Inferior parietal cortex (tissue), 1 donor: Measurements from ENCODE around the gene KIAA0408.

Experiments
- DNase-seq: peaks from one replicate; pipeline ENCODE4 v3.0.0-alpha.2; 2016; ENCODE audit errors: extremely low spot score

KIAA0408 gene

GRCh38 chr6:127459231-127459641 lies at the start of gene KIAA0408:
Gene KIAA0408, minus strand, starts transcription at chr6:127459389. Its CDS starts 5,408 bp downstream, at chr6:127453981.
- no peak for DNase-seq

GRCh38 chr6:127506894-127507293 lies 47.7 kb upstream of the KIAA0408 start:
- DNase-seq: no peak

GRCh38 chr6:127503022-127503421 lies 43.8 kb upstream of the KIAA0408 start:
- no peak for DNase-seq

DNA sequence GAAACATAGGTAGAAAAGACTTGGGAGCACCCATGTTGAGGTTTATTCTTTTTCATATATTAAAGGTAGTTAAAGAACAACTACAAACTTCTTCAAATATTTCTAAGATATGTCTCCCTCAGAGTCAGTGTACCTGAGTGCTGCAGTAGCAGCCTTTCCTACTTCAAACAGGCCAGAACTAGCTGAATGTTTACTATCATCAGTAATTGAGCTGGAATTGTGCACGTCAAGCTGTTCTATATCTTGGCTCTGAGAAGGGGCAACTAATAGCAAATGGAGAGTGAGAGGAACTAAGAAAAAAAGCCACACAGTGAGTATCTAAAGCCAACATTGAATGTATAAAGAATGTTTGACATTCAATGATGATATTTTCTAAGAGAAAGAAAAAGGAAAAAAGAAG lies 38.2 kb upstream of the KIAA0408 start:
- no peak for DNase-seq

- no peak for DNase-seq
These were observed 37.3 kb upstream of the KIAA0408 start for GRCh38 chr6:127496471-127496870.

DNA sequence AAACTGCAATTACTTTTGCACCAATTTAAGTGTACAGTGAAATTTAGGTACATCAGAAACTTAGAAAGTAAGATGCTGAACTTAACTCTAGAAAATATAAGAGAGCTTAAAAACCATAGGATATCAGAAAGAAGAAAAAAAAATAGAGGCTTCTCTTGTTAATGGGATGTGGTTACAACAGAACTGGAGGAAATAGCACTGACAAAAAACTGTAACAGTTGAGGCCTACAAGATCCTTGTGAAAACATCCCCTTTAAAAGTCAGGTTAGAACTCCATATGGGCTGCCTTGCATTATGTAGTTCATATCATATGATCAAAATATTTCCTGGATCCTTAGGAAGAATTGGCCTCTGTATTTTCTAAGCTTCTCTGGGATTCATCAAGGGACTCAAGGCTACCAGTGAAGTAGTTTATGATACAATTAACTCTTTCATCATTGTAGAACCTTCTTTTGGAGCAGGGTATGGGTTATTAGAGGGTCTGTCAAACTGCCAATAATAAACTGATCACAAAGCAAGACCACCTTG lies 35.1 kb upstream of the KIAA0408 start:
- DNase-seq: no peak

DNA sequence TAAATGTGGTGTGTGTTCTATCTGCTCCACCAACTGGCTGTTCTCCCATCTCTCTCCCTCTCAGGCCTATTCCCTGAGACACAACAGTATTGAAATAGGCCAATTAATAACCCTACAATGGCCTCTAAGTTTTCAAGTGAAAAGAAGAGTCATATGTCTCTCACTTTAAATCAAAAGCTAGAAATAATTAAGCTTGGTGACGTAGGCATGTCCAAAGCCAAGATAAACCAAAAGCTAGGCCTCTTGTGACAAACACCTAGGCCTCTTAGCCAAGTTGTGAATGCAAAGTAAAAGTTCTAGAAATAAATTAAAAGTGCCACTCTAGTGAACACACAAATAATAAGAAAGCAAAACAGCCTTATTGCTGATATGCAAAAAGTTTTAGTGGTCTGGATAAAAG lies 30.1 kb upstream of the KIAA0408 start:
- DNase-seq: no peak

GRCh38 chr6:127486934-127487333 lies 27.7 kb upstream of the KIAA0408 start:
- no peak for DNase-seq

- DNase-seq: peak; percentile 50
These were observed 25.1 kb upstream of the KIAA0408 start for GRCh38 chr6:127484212-127484863.

DNA sequence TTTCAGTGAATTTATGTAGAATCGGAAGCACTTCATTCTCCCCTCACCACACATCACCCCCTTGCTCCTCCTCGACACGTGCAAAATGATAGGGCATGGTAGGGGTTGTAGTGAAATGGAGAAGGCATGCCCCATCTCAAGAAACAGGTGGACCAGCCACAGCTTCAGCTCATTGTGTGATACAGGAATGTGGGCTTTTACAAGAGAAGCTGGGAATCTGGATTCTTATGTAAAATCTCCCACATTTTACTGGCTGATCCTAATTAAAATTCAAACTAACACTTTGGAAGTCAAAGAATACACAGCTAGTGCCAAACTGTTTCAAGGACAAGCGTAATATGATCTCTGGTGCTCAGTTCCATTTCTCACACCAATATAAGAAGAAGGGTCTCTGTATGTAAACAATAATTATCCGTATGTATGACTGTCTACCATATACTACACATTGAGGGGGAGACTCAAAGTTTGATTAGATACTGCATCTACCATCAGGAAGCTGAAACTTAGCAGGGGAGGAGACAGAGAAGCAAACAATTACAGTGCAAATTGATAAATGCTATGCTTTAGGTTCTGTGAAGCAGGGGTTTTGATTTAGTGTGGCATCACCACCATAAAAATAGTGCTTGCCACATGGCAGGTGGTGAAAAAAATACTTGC lies 24.3 kb upstream of the KIAA0408 start:
- DNase-seq: no peak

DNA sequence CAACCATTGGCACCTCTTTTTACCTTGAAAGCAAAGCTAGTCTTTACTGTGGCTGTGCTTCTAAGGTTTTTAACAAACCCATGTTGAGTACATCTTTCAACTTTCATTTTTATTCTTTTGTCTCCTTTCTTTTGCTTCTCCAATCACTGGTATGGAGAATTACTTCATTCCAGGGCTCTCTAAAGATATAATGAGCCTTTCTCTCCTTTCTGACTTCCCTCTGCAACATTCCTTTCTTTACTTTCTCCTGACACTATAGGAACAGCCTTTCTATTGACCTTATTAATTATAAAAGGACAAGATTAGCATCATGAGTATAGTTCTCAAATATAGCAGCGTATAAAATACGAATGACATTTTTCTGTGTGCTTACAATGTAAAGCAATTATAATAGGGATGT lies 23.1 kb upstream of the KIAA0408 start:
- DNase-seq: no peak

DNA sequence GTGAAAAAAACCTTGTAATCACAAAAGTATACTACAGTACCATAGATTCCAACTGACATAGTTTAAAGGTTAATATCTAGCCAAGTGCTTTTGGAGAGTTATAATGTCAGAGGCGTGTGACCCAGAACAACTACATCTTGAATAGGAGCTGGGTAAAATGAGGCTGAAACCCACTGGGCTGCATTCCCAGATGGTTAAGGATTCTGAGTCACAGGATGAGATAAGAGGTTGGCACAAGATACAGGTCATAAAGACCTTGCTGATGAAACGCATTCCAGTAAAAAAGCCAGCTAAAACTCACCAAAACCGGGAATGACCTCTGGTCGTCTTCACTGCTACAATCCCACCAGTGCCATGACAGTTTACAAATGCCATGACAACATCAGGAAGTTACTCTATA lies 22.4 kb upstream of the KIAA0408 start:
- no peak for DNase-seq

DNA sequence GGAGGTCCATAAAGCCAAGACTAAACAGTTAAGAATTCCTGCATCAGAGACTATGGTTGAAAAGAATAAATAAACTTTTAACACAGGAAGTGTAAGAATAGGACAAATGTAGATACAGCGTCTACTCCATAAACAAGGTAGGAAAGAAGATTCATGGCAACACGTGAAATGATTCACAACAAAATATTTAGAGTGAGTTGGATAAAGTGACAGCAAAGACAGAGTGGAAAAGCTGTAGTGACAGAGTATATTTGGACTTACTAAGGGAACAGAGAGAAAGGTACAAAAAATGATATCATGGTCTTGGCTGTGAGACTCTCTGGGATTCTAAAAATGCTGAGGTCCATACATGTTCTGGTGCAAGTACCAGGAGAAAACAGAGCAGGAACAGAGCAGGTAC lies 21.9 kb upstream of the KIAA0408 start:
- DNase-seq: no peak

- DNase-seq: no peak
These were observed 18.5 kb upstream of the KIAA0408 start for GRCh38 chr6:127477658-127478057.

DNA sequence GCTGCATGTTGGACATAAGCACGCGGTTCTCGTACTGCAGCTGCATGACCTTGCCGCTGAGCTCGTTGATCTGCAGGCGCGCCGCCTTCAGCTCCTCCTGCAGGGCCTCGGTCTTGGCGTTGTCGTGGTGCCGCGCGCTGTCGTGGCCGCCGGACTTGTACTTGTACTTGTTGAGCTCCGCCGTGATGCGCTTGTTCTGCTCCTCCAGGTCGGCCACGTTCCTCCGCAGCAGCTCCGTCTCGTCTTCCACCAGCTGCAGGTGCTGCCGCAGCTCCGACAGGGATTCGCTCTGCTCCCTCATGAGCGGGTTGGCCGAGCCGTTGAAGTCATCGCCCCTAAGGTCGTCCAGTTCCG lies 16.6 kb upstream of the KIAA0408 start:
- DNase-seq: no peak

DNA sequence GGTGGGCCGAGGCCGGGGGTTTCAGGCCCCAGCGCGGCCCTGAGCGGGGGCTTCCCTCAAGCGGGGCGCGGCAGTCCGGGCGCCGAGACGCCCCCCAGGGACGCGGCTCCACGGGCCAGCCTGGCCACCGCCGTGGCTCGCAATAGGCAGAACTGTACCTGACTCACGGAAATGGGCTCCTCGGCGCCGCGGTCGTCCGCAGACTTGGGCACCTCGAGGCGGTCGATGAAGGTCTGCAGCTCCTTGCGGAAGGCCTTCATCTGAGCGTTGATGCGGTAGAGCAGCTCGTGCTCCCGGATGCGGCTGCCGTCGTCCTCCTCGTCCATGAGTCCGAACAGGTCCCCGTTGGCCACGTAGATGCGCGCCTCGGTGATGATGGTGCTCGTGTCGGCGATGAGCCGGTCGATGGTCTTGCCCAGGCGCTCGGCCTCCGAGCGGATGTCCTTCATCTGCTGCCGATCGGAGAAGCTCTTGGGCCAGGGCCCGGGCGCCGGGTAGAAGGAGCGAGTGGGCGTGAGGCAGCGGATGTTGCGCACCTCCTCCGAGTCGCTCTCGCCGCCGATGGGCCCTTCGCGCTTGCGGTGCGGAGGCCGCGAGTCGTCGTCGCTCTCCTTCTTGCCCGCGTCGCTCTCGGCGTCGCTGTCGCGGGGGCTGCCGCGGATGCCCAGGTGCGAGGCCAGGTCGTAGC lies 16.1 kb upstream of the KIAA0408 start:
- no peak for DNase-seq

GRCh38 chr6:127471379-127472255 lies 12.4 kb upstream of the KIAA0408 start:
- no peak for DNase-seq

- DNase-seq: no peak
These were observed 9.7 kb upstream of the KIAA0408 start for GRCh38 chr6:127468936-127469335.

DNA sequence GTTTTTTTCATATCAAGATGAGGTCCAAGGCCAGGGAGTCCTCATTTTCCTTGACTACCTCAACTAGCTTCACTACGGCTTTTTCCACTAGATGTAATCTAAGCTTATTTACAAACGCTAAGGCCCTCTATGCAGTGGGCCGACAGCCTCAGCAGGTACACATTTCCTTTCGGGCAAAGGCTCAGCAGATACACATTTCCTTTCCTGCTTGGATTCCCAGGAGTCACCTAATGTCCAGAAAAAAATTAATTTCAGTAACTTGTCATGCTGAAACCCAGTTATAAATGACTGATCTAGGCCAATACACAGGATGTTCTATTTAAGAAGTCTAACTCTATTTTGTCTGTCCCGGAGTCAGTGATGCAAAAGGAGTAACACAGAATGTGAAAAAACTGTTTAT lies 7.2 kb upstream of the KIAA0408 start:
- no peak for DNase-seq

- peak; percentile 76 for DNase-seq
These were observed 5.8 kb upstream of the KIAA0408 start for GRCh38 chr6:127464881-127465459.

GRCh38 chr6:127464161-127464880 lies 5.1 kb upstream of the KIAA0408 start:
- DNase-seq: no peak
